Nephron progenitor cell (in vitro differentiated cells): Measurements from ENCODE around the gene LMF1.

ENCODE experiments used
- DNase-seq: peaks from one replicate; pipeline ENCODE4 v3.0.0; 2021
- H3K27ac Mint-ChIP-seq: 2 replicates; pipeline ENCODE4 v1.8.0; 2021; ENCODE audit warnings: mild to moderate bottlenecking, moderate library complexity, mixed read lengths
- H3K27me3 Mint-ChIP-seq: 2 replicates; pipeline ENCODE4 v1.8.0; 2021; ENCODE audit warnings: mild to moderate bottlenecking, low read depth, mixed read lengths; ENCODE audit not compliant: poor library complexity
- H3K36me3 Mint-ChIP-seq: 2 replicates; pipeline ENCODE4 v1.8.0; 2021; ENCODE audit warnings: low read depth, mixed read lengths
- H3K4me1 Mint-ChIP-seq: 2 replicates; pipeline ENCODE4 v1.8.0; 2021; ENCODE audit warnings: mixed read lengths
- H3K4me3 Mint-ChIP-seq: 2 replicates; pipeline ENCODE4 v1.8.0; 2021; ENCODE audit warnings: mild to moderate bottlenecking, moderate library complexity, mixed read lengths
- H3K9me3 Mint-ChIP-seq: 2 replicates; pipeline ENCODE4 v1.8.0; 2021; ENCODE audit warnings: mild to moderate bottlenecking, moderate library complexity, mixed read lengths
- TF ChIP-seq, protein P1 (sequence below): fragments of 200-600 bp; sonication (generic); IDR thresholded peaks from 2 replicates; pipeline ENCODE4 v1.5.0; 2021; ENCODE audit warnings: antibody characterized with exemption

LMF1 gene

DNA sequence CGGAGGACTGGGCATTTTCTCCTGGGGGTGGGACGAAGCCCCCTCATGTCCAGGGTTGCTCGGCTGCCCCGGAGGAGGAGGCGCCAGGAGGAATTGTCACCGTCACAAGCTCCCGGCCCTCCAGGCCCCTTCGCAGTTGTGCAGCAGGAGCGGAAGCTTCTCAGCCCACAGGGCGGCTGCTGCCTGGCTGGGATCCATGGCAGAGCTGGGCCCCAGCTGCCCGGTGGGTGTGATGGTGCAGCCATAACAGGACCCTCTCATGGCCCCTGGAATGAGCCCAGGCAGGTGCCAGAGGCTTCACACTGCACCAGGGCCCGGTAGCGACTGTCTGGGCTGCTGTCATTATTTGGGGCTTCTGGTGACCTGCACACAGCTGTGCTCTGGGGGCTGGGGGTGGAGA lies 115.3 kb downstream of the LMF1 start:
- Mint-ChIP-seq H3K27me3 (peaks cover 15% of the 10 kb centered on the region), H3K4me3 (no peak overlapping the region)

DNA sequence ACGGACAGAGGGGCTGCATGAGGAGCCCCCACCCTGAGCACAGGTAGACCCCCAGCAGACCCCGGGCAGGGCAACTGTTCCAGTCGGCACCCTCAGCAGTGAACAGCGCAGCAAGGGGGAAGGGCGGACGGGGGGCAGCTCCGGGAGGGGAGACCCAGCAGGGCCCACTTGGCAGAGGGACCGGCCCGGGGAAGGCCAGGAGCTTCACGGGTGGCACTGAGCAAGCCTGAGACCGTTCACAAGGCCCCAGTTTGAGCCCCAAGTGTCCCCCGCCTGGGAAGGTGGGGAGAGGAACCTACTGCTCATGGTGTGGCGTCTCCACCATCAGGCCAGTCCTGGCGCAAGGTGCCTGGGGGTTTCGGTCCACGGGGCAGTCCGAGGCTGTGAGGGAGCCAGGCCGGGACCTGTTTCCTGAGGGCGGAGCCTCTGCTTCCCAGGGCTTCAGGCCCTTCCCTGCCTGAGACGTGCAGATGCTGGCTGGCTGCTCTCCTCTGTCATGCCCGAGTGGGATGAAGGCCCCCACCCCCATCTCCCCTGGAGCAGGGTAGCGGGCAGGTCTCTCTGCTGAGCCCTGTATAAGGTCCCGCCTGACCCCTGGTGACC lies 115.9 kb downstream of the LMF1 start:
- Mint-ChIP-seq H3K27me3 (peaks cover 12% of the 10 kb centered on the region), H3K36me3 (peaks cover 34% of the 10 kb centered on the region), H3K4me3 (no peak overlapping the region), H3K9me3 (peaks cover 66% of the 10 kb centered on the region), H3K27ac (no peak overlapping the region), H3K4me1 (no peaks in the 10 kb centered on the region)
- DNase-seq = no peak
- TF ChIP-seq, protein P1, sequence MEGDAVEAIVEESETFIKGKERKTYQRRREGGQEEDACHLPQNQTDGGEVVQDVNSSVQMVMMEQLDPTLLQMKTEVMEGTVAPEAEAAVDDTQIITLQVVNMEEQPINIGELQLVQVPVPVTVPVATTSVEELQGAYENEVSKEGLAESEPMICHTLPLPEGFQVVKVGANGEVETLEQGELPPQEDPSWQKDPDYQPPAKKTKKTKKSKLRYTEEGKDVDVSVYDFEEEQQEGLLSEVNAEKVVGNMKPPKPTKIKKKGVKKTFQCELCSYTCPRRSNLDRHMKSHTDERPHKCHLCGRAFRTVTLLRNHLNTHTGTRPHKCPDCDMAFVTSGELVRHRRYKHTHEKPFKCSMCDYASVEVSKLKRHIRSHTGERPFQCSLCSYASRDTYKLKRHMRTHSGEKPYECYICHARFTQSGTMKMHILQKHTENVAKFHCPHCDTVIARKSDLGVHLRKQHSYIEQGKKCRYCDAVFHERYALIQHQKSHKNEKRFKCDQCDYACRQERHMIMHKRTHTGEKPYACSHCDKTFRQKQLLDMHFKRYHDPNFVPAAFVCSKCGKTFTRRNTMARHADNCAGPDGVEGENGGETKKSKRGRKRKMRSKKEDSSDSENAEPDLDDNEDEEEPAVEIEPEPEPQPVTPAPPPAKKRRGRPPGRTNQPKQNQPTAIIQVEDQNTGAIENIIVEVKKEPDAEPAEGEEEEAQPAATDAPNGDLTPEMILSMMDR = no peak

More for the DNA sequence above, 115.3 kb downstream of the LMF1 start:
- Mint-ChIP-seq H3K9me3 (peaks cover 66% of the 10 kb centered on the region), H3K4me1 (no peaks in the 10 kb centered on the region), H3K27ac (no peak overlapping the region), H3K36me3 (peaks cover 33% of the 10 kb centered on the region)
- TF ChIP-seq, protein P1 = no peak
- no peak for DNase-seq

- H3K9me3 Mint-ChIP-seq = peaks cover 66% of the 10 kb centered on the region
- H3K4me3 Mint-ChIP-seq = no peak overlapping the region
- H3K27me3 Mint-ChIP-seq = peaks cover 9% of the 10 kb centered on the region
- H3K27ac Mint-ChIP-seq = no peak overlapping the region
- TF ChIP-seq, protein P1 = no peak
- no peaks in the 10 kb centered on the region for H3K4me1 Mint-ChIP-seq
- H3K36me3 Mint-ChIP-seq = peaks cover 33% of the 10 kb centered on the region
- no peak for DNase-seq
Measured at GRCh38 chr16:853981-854807, 116.6 kb downstream of the LMF1 start.

GRCh38 chr16:853306-853705 lies 117.5 kb downstream of the LMF1 start:
- Mint-ChIP-seq H3K4me3 (no peak overlapping the region), H3K9me3 (peaks cover 66% of the 10 kb centered on the region), H3K36me3 (peaks cover 33% of the 10 kb centered on the region), H3K4me1 (no peaks in the 10 kb centered on the region), H3K27ac (no peak overlapping the region), H3K27me3 (peaks cover 7% of the 10 kb centered on the region)
- TF ChIP-seq, protein P1 = no peak
- no peak for DNase-seq

DNA sequence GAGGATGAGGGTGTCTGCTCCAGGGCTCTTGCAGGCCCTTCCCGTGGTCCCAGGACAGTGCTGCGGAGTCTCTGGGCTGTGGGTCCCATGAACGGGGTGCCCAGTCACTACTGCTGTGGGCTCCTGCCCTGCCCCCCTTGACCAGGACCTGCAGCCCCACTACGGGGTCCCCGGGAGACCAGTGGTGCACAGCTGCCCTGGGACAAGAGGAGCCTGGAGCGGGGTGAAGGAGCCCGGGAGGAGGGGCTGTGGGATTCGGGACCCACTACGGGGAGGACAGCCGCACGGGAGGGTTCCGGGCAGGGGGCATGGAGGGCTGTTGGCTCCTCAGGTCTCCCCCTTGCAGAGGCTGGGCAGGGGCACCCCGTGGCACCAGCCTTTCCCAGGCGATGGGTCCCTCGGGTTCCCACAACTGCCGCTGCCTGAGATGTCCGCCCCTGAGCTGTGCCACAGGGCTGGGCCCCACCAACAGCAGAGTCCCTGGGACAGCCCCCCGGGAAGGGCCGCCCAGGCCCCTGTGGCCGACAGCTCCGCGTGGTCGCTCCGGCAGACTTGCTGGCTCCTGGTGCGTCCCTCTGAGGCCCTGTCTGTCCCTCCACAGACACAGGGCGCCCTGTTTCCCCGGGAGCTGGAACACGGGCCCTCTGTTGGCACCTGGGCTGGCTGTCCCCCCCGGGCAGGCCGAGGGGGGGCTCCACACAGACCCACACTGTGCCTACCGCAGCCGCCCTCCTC lies 118.2 kb downstream of the LMF1 start:
- no peak for DNase-seq
- TF ChIP-seq, protein P1 = no peak
- Mint-ChIP-seq H3K27me3 (peaks cover 7% of the 10 kb centered on the region), H3K4me1 (no peaks in the 10 kb centered on the region), H3K27ac (no peak overlapping the region), H3K9me3 (peaks cover 62% of the 10 kb centered on the region), H3K4me3 (no peak overlapping the region), H3K36me3 (peaks cover 33% of the 10 kb centered on the region)
